ENCODE measurements around the gene GTPBP1. TPM values are rescaled to one million over a fixed set of nuclear protein-coding genes. Genes with fewer than 3 reads are reported as not detected.

Gene GTPBP1
- polyA plus RNA-seq, 1 of the 3 experiments (the other 2 are of a cell fraction), result 15.2 TPM

- no peak for TF ChIP-seq RFX5 (IDR thresholded peaks at IDR 0.05; ENCODE audit: low read length)
Observed at GRCh38 chr22:38735465-38736256, 29.9 kb downstream of the GTPBP1 start (continued).

- Histone ChIP-seq H3K27me3 (ENCODE audit: insufficient read depth) (no peaks in the 10 kb centered on the region), H3K4me1 (ENCODE audit: control insufficient read depth in 1 of 2, insufficient read depth in 2 of 2, low read depth in 1 of 2, low read length in 1 of 2) (no peaks in the 10 kb centered on the region; a peak in 1 of 4 replicates), H3K27ac (ENCODE audit: low read depth in 2 of 2, low read length in 1 of 2) (no peak overlapping the region), H2AFZ (ENCODE audit: low read depth) (no peak overlapping the region), H4K20me1 (ENCODE audit: insufficient read depth) (no peaks in the 10 kb centered on the region), H3K79me2 (ENCODE audit: insufficient read depth) (no peaks in the 10 kb centered on the region), H3F3A (replicated peaks; ENCODE audit: insufficient read depth) (no peaks in the 10 kb centered on the region), H3K4me3 (ENCODE audit: low read depth in 2 of 2, low read length in 1 of 2) (no peak overlapping the region), H3K9me3 (no peaks in the 10 kb centered on the region), H3K36me3 (replicated peaks in 1 of 2; ENCODE audit: control insufficient read depth in 1 of 2, insufficient read depth in 2 of 2, low read length in 1 of 2) (peaks cover 0 to 7% of the 10 kb centered on the region in 2 experiments), H3K9ac (no peak overlapping the region), H3K9me2 (no peaks in the 10 kb centered on the region), H3K4me2 (no peak overlapping the region)
- CTCF ChIA-PET, result interaction anchor here (0.6 kb wide), 1 partner anchor 33 kb away, joined by 3 read pairs; no protein-coding TSS in a partner anchor
- POLR2A ChIA-PET, result no interaction called here
- 95% methylated on average over 7 of the region's 7 CpGs for WGBS (ENCODE audit: low lambda C conversion rate)
- TF ChIP-seq JUND (IDR thresholded peaks at IDR 0.05) (no peak), YY1 (IDR thresholded peaks at IDR 0.05; ENCODE audit: low read depth) (no peak)
- DNase-seq, result no peak
Observed at GRCh38 chr22:38736257-38736570, 30.5 kb downstream of the GTPBP1 start.

GRCh38 chr22:38737302-38738060, 31.7 kb downstream of the GTPBP1 start:
- H3K79me2 ChIP-seq (ENCODE audit: insufficient read depth), result no peaks in the 10 kb centered on the region
- no peaks in the 10 kb centered on the region for H3K9me3 ChIP-seq
- TF ChIP-seq TAF1 (IDR thresholded peaks at IDR 0.05; ENCODE audit: borderline replicate concordance, low read depth, low read length) (no peak), POLR2AphosphoS5 (IDR thresholded peaks at IDR 0.05; ENCODE audit: low read depth, low read length) (no peak), FOXM1 (IDR thresholded peaks at IDR 0.05; ENCODE audit: low read depth) (no peak), SMC3 (IDR thresholded peaks at IDR 0.05; ENCODE audit: low read depth, low read length) (no peak)
- no peak for DNase-seq
- peaks cover 0 to 5% of the 10 kb centered on the region in 2 experiments for H3K36me3 ChIP-seq (replicated peaks in 1 of 2; ENCODE audit: control insufficient read depth in 1 of 2, insufficient read depth in 2 of 2, low read length in 1 of 2)
- H3F3A ChIP-seq (replicated peaks; ENCODE audit: insufficient read depth), result no peaks in the 10 kb centered on the region
- H3K9ac ChIP-seq, result no peak overlapping the region
- H3K9me2 ChIP-seq, result no peaks in the 10 kb centered on the region
- H2AFZ ChIP-seq (ENCODE audit: low read depth), result no peak overlapping the region
- H4K20me1 ChIP-seq (ENCODE audit: insufficient read depth), result no peaks in the 10 kb centered on the region
- ChIA-PET CTCF (interaction anchor here (1.0 kb wide), 1 partner anchor 32 kb away, joined by 3 read pairs; no protein-coding TSS in a partner anchor), POLR2A (no interaction called here)
- H3K4me3 ChIP-seq (ENCODE audit: low read depth in 2 of 2, low read length in 1 of 2), result no peak overlapping the region
- no peak overlapping the region for H3K4me2 ChIP-seq
- H3K27ac ChIP-seq (ENCODE audit: low read depth in 2 of 2, low read length in 1 of 2), result no peak overlapping the region
- no peaks in the 10 kb centered on the region for H3K27me3 ChIP-seq (ENCODE audit: insufficient read depth)
- WGBS (ENCODE audit: low lambda C conversion rate), result 72% methylated on average over 10 of the region's 21 CpGs
- no peaks in the 10 kb centered on the region; a peak in 1 of 4 replicates for H3K4me1 ChIP-seq (ENCODE audit: control insufficient read depth in 1 of 2, insufficient read depth in 2 of 2, low read depth in 1 of 2, low read length in 1 of 2)

- Histone ChIP-seq H3K79me2 (ENCODE audit: insufficient read depth) (no peaks in the 10 kb centered on the region), H3K9ac (no peak overlapping the region), H4K20me1 (ENCODE audit: insufficient read depth) (no peaks in the 10 kb centered on the region), H3K27ac (ENCODE audit: low read depth in 2 of 2, low read length in 1 of 2) (no peak overlapping the region), H3K9me3 (no peaks in the 10 kb centered on the region), H3K36me3 (replicated peaks in 1 of 2; ENCODE audit: control insufficient read depth in 1 of 2, insufficient read depth in 2 of 2, low read length in 1 of 2) (peaks cover 0 to 5% of the 10 kb centered on the region in 2 experiments), H3K4me3 (ENCODE audit: low read depth in 2 of 2, low read length in 1 of 2) (no peak overlapping the region), H3K4me1 (ENCODE audit: control insufficient read depth in 1 of 2, insufficient read depth in 2 of 2, low read depth in 1 of 2, low read length in 1 of 2) (no peaks in the 10 kb centered on the region; a peak in 1 of 4 replicates), H3K4me2 (no peak overlapping the region), H2AFZ (ENCODE audit: low read depth) (no peak overlapping the region), H3K27me3 (ENCODE audit: insufficient read depth) (no peaks in the 10 kb centered on the region), H3F3A (replicated peaks; ENCODE audit: insufficient read depth) (no peaks in the 10 kb centered on the region), H3K9me2 (no peaks in the 10 kb centered on the region)
- no peak for DNase-seq
- CTCF ChIA-PET, result interaction anchor here (1.0 to 2.3 kb wide), 2 partner anchors 13 to 31 kb away, joined by 3 to 8 read pairs; no protein-coding TSS in a partner anchor
- no peak for TF ChIP-seq SIN3A (IDR thresholded peaks at IDR 0.05; ENCODE audit: borderline replicate concordance, low read depth, low read length)
- no peak for TF ChIP-seq POLR2AphosphoS5 (IDR thresholded peaks at IDR 0.05; ENCODE audit: low read depth, low read length)
- TF ChIP-seq GATA2 (CRISPR knock-in tag; IDR thresholded peaks at IDR 0.05), result no peak
- no peak for TF ChIP-seq CHD2 (IDR thresholded peaks at IDR 0.05; ENCODE audit: low read length, partially characterized antibody)
- TF ChIP-seq JUND (IDR thresholded peaks at IDR 0.05), result no peak
- no peak for TF ChIP-seq IRF3 (IDR thresholded peaks at IDR 0.05; ENCODE audit: low read depth, low read length)
- TF ChIP-seq FOSL2 (IDR thresholded peaks at IDR 0.05; ENCODE audit: borderline replicate concordance, low read depth), result no peak
- TF ChIP-seq MXI1 (IDR thresholded peaks at IDR 0.05; ENCODE audit: low read depth, low read length), result no peak
- TF ChIP-seq EP300 (IDR thresholded peaks at IDR 0.05; ENCODE audit: borderline replicate concordance in 1 of 2, low read depth in 1 of 2, low read length in 1 of 2), result no peak
- TF ChIP-seq PBX3 (IDR thresholded peaks at IDR 0.05), result no peak
- no peak for TF ChIP-seq EZH2phosphoT487 (IDR thresholded peaks at IDR 0.05; ENCODE audit: borderline replicate concordance, low read depth)
- POLR2A ChIA-PET, result no interaction called here
- WGBS (ENCODE audit: low lambda C conversion rate), result no CpG with 5 or more reads among the region's 18 CpGs
Observed at GRCh38 chr22:38738475-38739070, 32.8 kb downstream of the GTPBP1 start.
